A549 treated with dexamethasone at 1 μM for 4 hours (cell line): Measurements from ENCODE around the gene SKP1. TPM values are rescaled to one million over a fixed set of nuclear protein-coding genes. Genes with fewer than 3 reads are reported as not detected.

ENCODE experiments used
- total RNA-seq: library from RNA; stranded (reverse); fragments of 200-300 nt; extraction: Qiagen RNA extraction; gene quantifications from 5 replicates; pipeline ENCODE4 v1.2.3, GENCODE V29; 2022

SKP1 gene
- 614 to 715 TPM (median 643 TPM) in 5 replicates for total RNA-seq

DNA sequence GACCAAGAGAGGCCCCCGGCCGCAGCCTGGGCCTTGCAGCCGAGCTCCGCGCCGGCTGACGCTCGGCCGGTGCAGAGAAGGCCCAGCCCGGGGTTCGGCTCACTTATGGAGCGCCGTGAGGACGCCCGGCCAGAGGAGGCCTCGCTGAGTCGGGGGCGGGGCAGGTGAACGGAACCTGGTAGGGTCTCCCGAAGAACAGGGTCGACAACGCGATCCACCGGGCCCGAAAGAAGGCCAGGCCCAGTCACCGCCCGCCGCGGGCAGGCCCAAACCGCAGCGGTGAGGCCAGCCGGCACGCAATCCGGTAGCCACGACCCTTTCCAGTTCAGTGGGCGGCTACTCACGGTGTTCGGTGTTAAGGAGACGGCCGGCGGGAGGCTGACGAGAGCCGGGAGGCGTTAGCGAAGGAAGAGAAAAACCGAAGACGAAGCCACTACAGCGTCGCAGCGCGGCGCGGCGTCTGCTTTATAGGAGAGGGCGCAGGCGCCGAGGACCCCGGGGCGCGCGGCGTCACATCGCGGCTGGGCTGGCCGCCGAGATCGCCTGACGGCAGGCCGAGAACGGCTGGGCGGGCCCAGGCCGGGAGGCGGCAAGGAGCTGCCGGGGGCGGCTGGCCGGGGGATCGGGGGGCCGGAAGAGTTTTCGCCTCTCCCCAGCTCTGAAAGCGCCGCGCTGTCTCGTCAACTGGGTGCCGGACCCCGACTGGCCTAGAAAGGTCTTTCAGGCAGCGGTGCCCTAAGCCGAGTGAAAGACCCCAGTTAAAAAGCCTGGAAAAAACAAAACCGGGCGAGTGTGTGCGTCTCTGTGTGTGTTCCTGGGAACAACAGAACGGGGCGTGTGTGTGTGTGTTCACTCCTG lies at the start of gene SKP1:
Gene SKP1 (minus strand): TSS at position 440 of the 858 bp plus-strand sequence. CDS start 2,928 bp downstream, outside the sequence.

DNA sequence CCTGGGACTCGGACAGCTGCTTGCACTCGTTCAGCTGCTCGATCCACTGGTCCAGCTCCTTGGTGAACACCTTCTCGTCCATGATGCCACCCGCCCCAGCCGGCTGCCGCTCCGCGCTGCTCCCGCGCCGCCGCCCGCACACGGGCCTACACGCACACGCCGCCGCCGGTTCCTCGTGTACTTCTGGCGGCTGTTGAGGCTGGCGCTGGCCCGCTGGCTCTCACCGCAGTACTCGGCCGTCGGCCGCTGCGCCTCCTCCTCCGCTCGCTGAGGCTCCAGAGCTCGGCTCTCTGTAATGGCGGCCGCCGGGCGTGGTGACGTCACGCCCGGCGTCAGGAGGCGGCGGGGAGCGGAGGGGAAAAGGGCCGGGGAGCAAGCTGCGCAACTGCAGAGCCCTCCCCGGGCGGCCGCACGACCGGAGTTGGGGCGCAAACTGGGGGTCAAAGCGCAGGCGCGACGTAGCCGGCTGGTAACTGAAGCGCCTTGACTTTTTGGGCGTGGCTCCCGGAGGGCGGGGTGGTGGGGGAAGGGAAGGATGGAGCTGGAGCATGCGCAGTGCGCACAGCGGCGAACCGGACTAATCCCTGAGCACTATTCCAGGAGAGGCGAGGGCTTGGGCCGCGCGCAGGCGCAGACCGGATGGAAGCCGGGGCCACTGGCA lies 49.2 kb upstream of the SKP1 start, which contains the start of gene PPP2CA:
Gene PPP2CA (minus strand): TSS at position 294 of the 661 bp plus-strand sequence. CDS start 212 bp downstream, at position 82.

DNA sequence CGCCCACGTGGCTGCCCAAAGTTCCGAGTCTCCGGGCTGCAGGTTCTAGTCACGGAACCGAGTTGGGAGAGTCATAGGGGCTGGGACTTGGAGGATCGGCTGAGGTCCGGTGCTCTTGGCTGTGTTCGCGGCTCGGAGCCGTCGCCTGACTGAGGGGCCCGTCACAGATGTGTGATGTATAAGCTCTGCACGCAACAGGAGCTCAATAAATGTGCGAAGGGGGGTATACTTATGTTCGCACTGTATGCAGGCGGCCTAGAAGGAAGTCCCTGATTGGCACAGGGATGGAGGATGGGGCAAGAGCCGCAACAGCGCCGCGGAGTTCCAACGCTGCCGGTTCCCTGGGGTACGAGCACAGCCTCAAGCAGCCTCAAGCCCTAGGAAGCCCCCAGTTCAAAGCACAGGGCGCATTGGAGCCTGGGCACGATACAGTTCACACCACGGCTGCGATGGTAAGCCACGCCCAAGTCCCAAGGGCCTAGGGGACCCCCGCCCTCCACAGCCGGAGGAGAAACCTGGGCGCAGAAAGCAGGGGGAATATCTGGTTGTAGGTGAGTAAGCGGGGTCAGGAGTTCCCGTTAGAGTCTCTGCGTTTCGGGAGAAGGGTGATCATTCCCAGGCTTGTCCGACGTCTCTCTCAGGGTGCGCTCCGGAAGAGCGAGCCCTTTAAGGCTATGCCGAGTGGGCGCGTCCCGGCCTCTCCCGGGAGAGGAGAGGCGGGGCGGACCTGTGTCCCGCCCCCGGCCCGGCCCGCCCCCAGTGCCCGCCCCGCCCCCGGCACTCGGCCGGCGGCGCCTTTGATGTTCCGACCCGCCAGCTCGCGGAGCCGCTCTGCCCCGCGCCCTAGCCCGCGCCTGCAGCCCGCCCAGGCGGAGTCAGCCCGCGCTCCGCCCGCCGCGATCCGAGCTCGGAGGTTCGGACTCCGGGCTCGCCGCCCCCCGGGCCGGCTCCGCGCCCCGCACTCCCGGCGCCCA lies 62.6 kb downstream of the SKP1 start, which contains the start of gene TCF7:
Gene TCF7 (plus strand): TSS at position 780 of the 974 bp plus-strand sequence. CDS start 226 bp downstream, outside the sequence.

Other genes with a start within 250 kb of the SKP1 start
- gene C5orf15, start 208.3 kb downstream of the SKP1 start, total RNA-seq = 46.1 to 57.2 TPM (median 56.8 TPM) in 5 replicates
- gene VDAC1, start 172.0 kb downstream of the SKP1 start, total RNA-seq = 367 to 428 TPM (median 410 TPM) in 5 replicates
- gene TCF7, start 62.3 kb downstream of the SKP1 start, total RNA-seq = 9.6 to 13.2 TPM (median 12.5 TPM) in 5 replicates
- gene PPP2CA, start 49.1 kb upstream of the SKP1 start, total RNA-seq = 206 to 273 TPM (median 268 TPM) in 5 replicates
- gene CDKL3, start 190.2 kb upstream of the SKP1 start, total RNA-seq = 1.1 to 2.0 TPM (median 1.7 TPM) in 5 replicates
- gene UBE2B, start 194.6 kb upstream of the SKP1 start, total RNA-seq = 52.5 to 69.5 TPM (median 59.5 TPM) in 5 replicates
- gene CDKN2AIPNL, start 234.9 kb upstream of the SKP1 start, total RNA-seq = 39.2 to 46.6 TPM (median 45.7 TPM) in 5 replicates